Middle frontal gyrus (tissue), 1 donor: ENCODE data around the gene DPH3.

Experiments
- DNase-seq: peaks from one replicate; pipeline ENCODE4 v3.0.0-alpha.2; 2015; ENCODE audit warnings: low spot score; ENCODE audit errors: extremely low spot score

DPH3 gene

GRCh38 chr3:16257309-16257708 is 7.4 kb downstream of the DPH3 start:
- DNase-seq: no peak

- no peak for DNase-seq
These were observed 9.0 kb downstream of the DPH3 start for GRCh38 chr3:16255726-16256125.

- no peak for DNase-seq
These were observed 9.4 kb downstream of the DPH3 start for GRCh38 chr3:16255326-16255725.

- DNase-seq: no peak
These were observed 9.8 kb downstream of the DPH3 start for GRCh38 chr3:16254916-16255315.

- DNase-seq: peak; percentile 49
These were observed 11.1 kb downstream of the DPH3 start for GRCh38 chr3:16253601-16254000.

GRCh38 chr3:16252988-16253387 is 11.8 kb downstream of the DPH3 start:
- no peak for DNase-seq

- no peak for DNase-seq
These were observed 12.3 kb downstream of the DPH3 start for GRCh38 chr3:16252243-16252978.

- no peak for DNase-seq
These were observed 13.2 kb downstream of the DPH3 start for GRCh38 chr3:16251316-16252085.

GRCh38 chr3:16249886-16250285 is 14.9 kb downstream of the DPH3 start:
- DNase-seq: no peak

- DNase-seq: no peak
These were observed 15.4 kb downstream of the DPH3 start for GRCh38 chr3:16249336-16249735.

- DNase-seq: no peak
These were observed 16.2 kb downstream of the DPH3 start for GRCh38 chr3:16248556-16248955.

- DNase-seq: peak; percentile 86
These were observed 17.3 kb downstream of the DPH3 start for GRCh38 chr3:16247282-16248061.

- DNase-seq: no peak
These were observed 19.1 kb downstream of the DPH3 start for GRCh38 chr3:16245609-16246008.

GRCh38 chr3:16243706-16244490 is 20.8 kb downstream of the DPH3 start:
- DNase-seq: no peak

- no peak for DNase-seq
These were observed 22.6 kb downstream of the DPH3 start for GRCh38 chr3:16242177-16242576.

- DNase-seq: no peak
These were observed 23.5 kb downstream of the DPH3 start for GRCh38 chr3:16241225-16241624.

GRCh38 chr3:16240229-16241023 is 24.3 kb downstream of the DPH3 start:
- DNase-seq: no peak

- DNase-seq: no peak
These were observed 25.0 kb downstream of the DPH3 start for GRCh38 chr3:16239780-16240179.

GRCh38 chr3:16239086-16239770 is 25.5 kb downstream of the DPH3 start:
- DNase-seq: no peak

- no peak for DNase-seq
These were observed 27.8 kb downstream of the DPH3 start for GRCh38 chr3:16236856-16237393.
